ENCODE data around the gene FAM20A. TPM values are rescaled to one million over a fixed set of nuclear protein-coding genes. Genes with fewer than 3 reads are reported as not detected.

Gene FAM20A
- total and polyA plus RNA-seq, 8 donors, result 11.4 to 81.3 (median 17.0) TPM; not detected in 1

GRCh38 chr17:68588362-68588761 is 12.8 kb downstream of the FAM20A start:
- H3K4me3 ChIP-seq, result no peak overlapping the region
- no peaks in the 10 kb centered on the region for H3K27me3 ChIP-seq
- no peaks in the 10 kb centered on the region for H3K36me3 ChIP-seq
- H3K27ac ChIP-seq, result no peak overlapping the region
- intact Hi-C loops (cut with DNase I; ENCODE audit: low total_unique reads), result no loop called here
- peaks cover 0 to 5% (median 0%) of the 10 kb centered on the region in 4 donors for H3K4me1 ChIP-seq
- DNase-seq, result no peak
- TF ChIP-seq CTCF (IDR thresholded peaks at IDR 0.05), result no peak
- TF ChIP-seq EP300 (IDR thresholded peaks at IDR 0.05), result no peak
- TF ChIP-seq POLR2A (IDR thresholded peaks at IDR 0.05), result no peak
- no peak for TF ChIP-seq POLR2AphosphoS5 (IDR thresholded peaks at IDR 0.05)
- WGBS, 5 donors, result 75 to 90% (median 80%) methylated on average over 1 of the region's 1 CpG
- H3K9me3 ChIP-seq, result peaks cover 0 to 8% (median 2%) of the 10 kb centered on the region in 4 donors

- no peaks in the 10 kb centered on the region for H3K36me3 ChIP-seq
- H3K9me3 ChIP-seq, result peaks cover 0 to 8% (median 2%) of the 10 kb centered on the region in 4 donors
- intact Hi-C loops (cut with DNase I; ENCODE audit: low total_unique reads), result no loop called here
- no peaks in the 10 kb centered on the region for H3K27me3 ChIP-seq
- H3K27ac ChIP-seq, result no peak overlapping the region
- H3K4me3 ChIP-seq, result no peak overlapping the region
- DNase-seq, result no peak
- H3K4me1 ChIP-seq, result no peaks in the 10 kb centered on the region
- no peak for TF ChIP-seq POLR2A (IDR thresholded peaks at IDR 0.05)
- no peak for TF ChIP-seq EP300 (IDR thresholded peaks at IDR 0.05)
- no peak for TF ChIP-seq POLR2AphosphoS5 (IDR thresholded peaks at IDR 0.05)
- TF ChIP-seq CTCF (IDR thresholded peaks at IDR 0.05), result no peak
- WGBS, 5 donors, result 67 to 79% (median 78%) methylated on average over 2 of the region's 2 CpGs
These were observed 13.3 kb downstream of the FAM20A start for GRCh38 chr17:68587847-68588246.

GRCh38 chr17:68587026-68587425 is 14.1 kb downstream of the FAM20A start:
- whole genome bisulfite sequencing, 5 donors, result 95 to 98% (median 97%) methylated on average over 5 of the region's 5 CpGs
- no peak for DNase-seq
- intact Hi-C loops (cut with DNase I; ENCODE audit: low total_unique reads), result no loop called here

GRCh38 chr17:68585643-68586042 is 15.5 kb downstream of the FAM20A start:
- intact Hi-C loops (cut with DNase I; ENCODE audit: low total_unique reads), result no loop called here
- Histone ChIP-seq H3K9me3 (peaks cover 0 to 8% (median 2%) of the 10 kb centered on the region in 4 donors), H3K36me3 (no peaks in the 10 kb centered on the region), H3K4me3 (no peak overlapping the region), H3K27me3 (no peaks in the 10 kb centered on the region), H3K27ac (no peak overlapping the region), H3K4me1 (peaks cover 0 to 5% (median 4%) of the 10 kb centered on the region in 4 donors)
- no peak for DNase-seq
- TF ChIP-seq POLR2A (IDR thresholded peaks at IDR 0.05) (no peak), EP300 (IDR thresholded peaks at IDR 0.05) (no peak), CTCF (IDR thresholded peaks at IDR 0.05) (no peak), POLR2AphosphoS5 (IDR thresholded peaks at IDR 0.05) (no peak)
- WGBS, 5 donors, result 67 to 83% (median 79%) methylated on average over 4 of the region's 4 CpGs

More at GRCh38 chr17:68587026-68587425, 14.1 kb downstream of the FAM20A start:
- no peak overlapping the region for H3K27ac ChIP-seq
- H3K36me3 ChIP-seq, result no peaks in the 10 kb centered on the region
- H3K9me3 ChIP-seq, result peaks cover 0 to 8% (median 2%) of the 10 kb centered on the region in 4 donors
- TF ChIP-seq POLR2AphosphoS5 (IDR thresholded peaks at IDR 0.05) (no peak), CTCF (IDR thresholded peaks at IDR 0.05) (no peak), POLR2A (IDR thresholded peaks at IDR 0.05) (no peak), EP300 (IDR thresholded peaks at IDR 0.05) (no peak)
- no peaks in the 10 kb centered on the region for H3K4me1 ChIP-seq
- no peak overlapping the region for H3K4me3 ChIP-seq
- H3K27me3 ChIP-seq, result no peaks in the 10 kb centered on the region
